Transverse colon (tissue), 3 donors: ENCODE results near the gene MAST4.

Source experiments
- EP300 ChIP-seq: sonication (generic); formaldehyde crosslinking; IDR thresholded peaks from one replicate; pipeline ENCODE4 v1.6.1; 2017; ENCODE audit warnings: antibody characterized with exemption, low read depth
- POLR2A ChIP-seq: fragments of 450-650 bp; IDR thresholded peaks from one replicate; pipeline ENCODE4 v1.6.1; 2016; ENCODE audit warnings: antibody characterized with exemption, mild to moderate bottlenecking, moderate library complexity
- POLR2AphosphoS5 ChIP-seq, 3 donors: sonication (generic); formaldehyde crosslinking; IDR thresholded peaks; one replicate each; pipeline ENCODE4 v1.6.1; 2016; ENCODE audit warnings: antibody characterized with exemption in 3 of 3

DNA sequence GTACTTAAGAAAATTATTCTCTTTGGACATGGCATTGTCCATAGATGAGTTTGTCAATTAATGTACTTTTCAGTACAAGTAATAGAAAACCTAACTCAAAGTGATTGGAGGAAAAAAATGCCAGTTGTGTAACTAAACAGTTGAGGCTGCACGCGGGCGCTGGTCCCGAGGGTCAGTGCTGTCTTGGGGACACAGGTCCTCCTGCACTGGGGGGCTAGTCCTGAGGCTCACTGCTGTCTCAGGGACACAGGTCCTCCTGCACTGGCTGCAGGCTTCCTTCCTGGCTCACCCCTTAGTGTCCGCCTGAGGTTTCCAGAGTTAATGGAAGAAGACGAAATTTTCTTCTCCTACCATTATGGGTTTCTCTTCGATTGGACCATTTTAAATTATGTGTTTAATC, 319.3 kb downstream of the MAST4 start:
- no peak for TF ChIP-seq EP300
- TF ChIP-seq POLR2AphosphoS5 (IDR thresholded peaks at IDR 0.05): no peak
- TF ChIP-seq POLR2A: no peak
